Lower leg skin (tissue), 4 donors: ENCODE results near the gene RAPGEF2. TPM values are rescaled to one million over a fixed set of nuclear protein-coding genes. Genes with fewer than 3 reads are reported as not detected.

Experiments used
- DNase-seq, 2 donors: peaks; one replicate each; pipeline ENCODE4 v3.0.0-alpha.2; 2019; ENCODE audit warnings: low spot score in 2 of 2
- H3K4me3 ChIP-seq: fragments of 200-600 bp; sonication (generic); 2 replicates; pipeline ENCODE4 v1.5.1; 2017; ENCODE audit warnings: mild to moderate bottlenecking, low read depth; ENCODE audit not compliant: poor library complexity, severe bottlenecking
- CTCF ChIP-seq, 3 donors: fragments of 450-650 bp; IDR thresholded peaks; one replicate each; pipeline ENCODE4 v1.5.1; 2016; ENCODE audit warnings: antibody characterized with exemption in 3 of 3, mild to moderate bottlenecking in 3 of 3, moderate library complexity in 2 of 3
- POLR2A ChIP-seq, 2 donors: fragments of 450-650 bp; IDR thresholded peaks; one replicate each; pipeline ENCODE4 v1.6.1; 2016 to 2017; ENCODE audit warnings: antibody characterized with exemption in 2 of 2, mild to moderate bottlenecking in 1 of 2, moderate library complexity in 1 of 2
- WGBS, 2 donors: methylation state at CpG; one replicate each; pipeline ENCODE4 v1.1.5; 2018; 5-methylcytosine and 5-hydroxymethylcytosine counted together
- intact Hi-C: fragments of 100-400 bp; cut with DNase I; formaldehyde crosslinking; loops from one replicate; pipeline ENCODE4 v1.15.0; 2023; ENCODE audit warnings: low total_unique reads
- total RNA-seq, 4 donors: library from RNA; depleted of rRNA; stranded (reverse); fragments of >200 nt; gene quantifications; one replicate each; pipeline ENCODE4 v1.1.0, GENCODE V29; 2016

Gene RAPGEF2
- total RNA-seq, 4 donors from 2014 or later = 38.3 to 51.7 (median 40.4) TPM

GRCh38 chr4:159121371-159121770, 18.5 kb downstream of the RAPGEF2 start:
- intact Hi-C loops = no loop called here
- TF ChIP-seq CTCF (IDR thresholded peaks at IDR 0.05) (no peak), POLR2A (IDR thresholded peaks at IDR 0.05) (no peak)
- DNase-seq = no peak
- H3K4me3 ChIP-seq = no peak overlapping the region
- 100% methylated on average over 2 of the region's 2 CpGs for WGBS, 2 donors

- intact Hi-C loops = no loop called here
- no peak overlapping the region for H3K4me3 ChIP-seq
- no peak for TF ChIP-seq POLR2A (IDR thresholded peaks at IDR 0.05)
- no peak for TF ChIP-seq CTCF (IDR thresholded peaks at IDR 0.05)
- 86 to 94% methylated on average over 5 of the region's 5 CpGs for WGBS, 2 donors
- no peak for DNase-seq
These were observed 23.8 kb downstream of the RAPGEF2 start for GRCh38 chr4:159126716-159127115.

- no peak overlapping the region for H3K4me3 ChIP-seq
- TF ChIP-seq POLR2A (IDR thresholded peaks at IDR 0.05) = no peak
- TF ChIP-seq CTCF (IDR thresholded peaks at IDR 0.05) = no peak
- intact Hi-C loops = no loop called here
- DNase-seq = no peak
- WGBS, 2 donors = 92 to 93% methylated on average over 4 of the region's 4 CpGs
These were observed 25.1 kb downstream of the RAPGEF2 start for GRCh38 chr4:159127745-159128518.

- TF ChIP-seq POLR2A (IDR thresholded peaks at IDR 0.05) = no peak
- no peak for TF ChIP-seq CTCF (IDR thresholded peaks at IDR 0.05)
- 91 to 93% methylated on average over 2 of the region's 2 CpGs for WGBS, 2 donors
- no peak for DNase-seq
- intact Hi-C loops = no loop called here
- H3K4me3 ChIP-seq = no peak overlapping the region
These were observed 27.1 kb downstream of the RAPGEF2 start for GRCh38 chr4:159129814-159130550.

GRCh38 chr4:159131564-159131963, 28.7 kb downstream of the RAPGEF2 start:
- no peak overlapping the region for H3K4me3 ChIP-seq
- WGBS, 2 donors = 90 to 94% methylated on average over 6 of the region's 6 CpGs
- intact Hi-C loops = no loop called here
- no peak for DNase-seq
- no peak for TF ChIP-seq POLR2A (IDR thresholded peaks at IDR 0.05)
- no peak for TF ChIP-seq CTCF (IDR thresholded peaks at IDR 0.05)
